ENCODE results near the gene CCL15. TPM values are rescaled to one million over a fixed set of nuclear protein-coding genes. Genes with fewer than 3 reads are reported as not detected.

Gene CCL15
- total and polyA plus RNA-seq, 2 of the 13 experiments (the other 11 are each of a cell fraction or from before 2014, with no cell fraction given) = 29.2 to 45.9 TPM

DNA sequence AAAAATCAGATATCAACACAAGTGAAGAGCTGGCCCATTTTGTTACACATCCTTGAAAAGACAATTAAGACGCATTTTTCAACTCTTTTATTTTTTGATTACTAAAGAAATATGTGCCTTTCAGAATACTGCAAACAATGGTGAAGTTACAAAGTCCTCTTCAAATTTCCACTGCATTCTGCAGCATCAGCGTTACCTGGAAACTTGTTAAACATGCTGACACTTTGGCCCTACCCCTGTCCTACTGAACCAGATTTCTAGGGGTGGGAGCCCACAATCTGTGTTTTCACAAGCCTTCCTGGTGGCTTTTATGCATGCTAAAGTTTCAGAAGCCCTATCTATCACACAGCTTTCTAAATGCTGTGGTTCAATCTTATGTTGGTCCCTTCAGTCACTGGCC, 10.3 kb downstream of the CCL15 start (continued):
- TF ChIP-seq ZFP41 (CRISPR knock-in tag; IDR thresholded peaks at IDR 0.05; ENCODE audit: borderline replicate concordance) = no peak
- no peak for TF ChIP-seq KLF16 (CRISPR knock-in tag; IDR thresholded peaks at IDR 0.05)
- no peak for TF ChIP-seq ZNF782 (CRISPR knock-in tag; IDR thresholded peaks at IDR 0.05; ENCODE audit: borderline replicate concordance)
- TF ChIP-seq MBNL3 (CRISPR knock-in tag; conservative IDR thresholded peaks at IDR 0.05) = no peak
- TF ChIP-seq KLF9 (CRISPR knock-in tag; IDR thresholded peaks at IDR 0.05; ENCODE audit: low read depth) = no peak
- no peak for TF ChIP-seq RBM39 (IDR thresholded peaks at IDR 0.05; ENCODE audit: low read depth, low read length, poor library complexity, severe bottlenecking)
- peak; percentile 25; the same call in 1 of the 2 replicates for TF ChIP-seq GATAD2A (CRISPR knock-in tag; IDR thresholded peaks at IDR 0.05)
- TF ChIP-seq NCOA5 (CRISPR knock-in tag; IDR thresholded peaks at IDR 0.05) = no peak
- TF ChIP-seq SCMH1 (CRISPR knock-in tag; IDR thresholded peaks at IDR 0.05; ENCODE audit: borderline replicate concordance) = no peak
- peak; percentile 73 for TF ChIP-seq RARA (CRISPR knock-in tag; IDR thresholded peaks at IDR 0.05)
- TF ChIP-seq NCOA1 (CRISPR knock-in tag; IDR thresholded peaks at IDR 0.05) = no peak
- no peak for TF ChIP-seq ZNF775 (CRISPR knock-in tag; IDR thresholded peaks at IDR 0.05; ENCODE audit: borderline replicate concordance)
- TF ChIP-seq, protein P1, sequence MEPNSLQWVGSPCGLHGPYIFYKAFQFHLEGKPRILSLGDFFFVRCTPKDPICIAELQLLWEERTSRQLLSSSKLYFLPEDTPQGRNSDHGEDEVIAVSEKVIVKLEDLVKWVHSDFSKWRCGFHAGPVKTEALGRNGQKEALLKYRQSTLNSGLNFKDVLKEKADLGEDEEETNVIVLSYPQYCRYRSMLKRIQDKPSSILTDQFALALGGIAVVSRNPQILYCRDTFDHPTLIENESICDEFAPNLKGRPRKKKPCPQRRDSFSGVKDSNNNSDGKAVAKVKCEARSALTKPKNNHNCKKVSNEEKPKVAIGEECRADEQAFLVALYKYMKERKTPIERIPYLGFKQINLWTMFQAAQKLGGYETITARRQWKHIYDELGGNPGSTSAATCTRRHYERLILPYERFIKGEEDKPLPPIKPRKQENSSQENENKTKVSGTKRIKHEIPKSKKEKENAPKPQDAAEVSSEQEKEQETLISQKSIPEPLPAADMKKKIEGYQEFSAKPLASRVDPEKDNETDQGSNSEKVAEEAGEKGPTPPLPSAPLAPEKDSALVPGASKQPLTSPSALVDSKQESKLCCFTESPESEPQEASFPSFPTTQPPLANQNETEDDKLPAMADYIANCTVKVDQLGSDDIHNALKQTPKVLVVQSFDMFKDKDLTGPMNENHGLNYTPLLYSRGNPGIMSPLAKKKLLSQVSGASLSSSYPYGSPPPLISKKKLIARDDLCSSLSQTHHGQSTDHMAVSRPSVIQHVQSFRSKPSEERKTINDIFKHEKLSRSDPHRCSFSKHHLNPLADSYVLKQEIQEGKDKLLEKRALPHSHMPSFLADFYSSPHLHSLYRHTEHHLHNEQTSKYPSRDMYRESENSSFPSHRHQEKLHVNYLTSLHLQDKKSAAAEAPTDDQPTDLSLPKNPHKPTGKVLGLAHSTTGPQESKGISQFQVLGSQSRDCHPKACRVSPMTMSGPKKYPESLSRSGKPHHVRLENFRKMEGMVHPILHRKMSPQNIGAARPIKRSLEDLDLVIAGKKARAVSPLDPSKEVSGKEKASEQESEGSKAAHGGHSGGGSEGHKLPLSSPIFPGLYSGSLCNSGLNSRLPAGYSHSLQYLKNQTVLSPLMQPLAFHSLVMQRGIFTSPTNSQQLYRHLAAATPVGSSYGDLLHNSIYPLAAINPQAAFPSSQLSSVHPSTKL (CRISPR knock-in tag; IDR thresholded peaks at IDR 0.05) = peak; percentile 69; the same call in 1 of the 2 replicates
- TF ChIP-seq MIER2 (CRISPR knock-in tag; IDR thresholded peaks at IDR 0.05) = no peak
- TF ChIP-seq, protein P2, sequence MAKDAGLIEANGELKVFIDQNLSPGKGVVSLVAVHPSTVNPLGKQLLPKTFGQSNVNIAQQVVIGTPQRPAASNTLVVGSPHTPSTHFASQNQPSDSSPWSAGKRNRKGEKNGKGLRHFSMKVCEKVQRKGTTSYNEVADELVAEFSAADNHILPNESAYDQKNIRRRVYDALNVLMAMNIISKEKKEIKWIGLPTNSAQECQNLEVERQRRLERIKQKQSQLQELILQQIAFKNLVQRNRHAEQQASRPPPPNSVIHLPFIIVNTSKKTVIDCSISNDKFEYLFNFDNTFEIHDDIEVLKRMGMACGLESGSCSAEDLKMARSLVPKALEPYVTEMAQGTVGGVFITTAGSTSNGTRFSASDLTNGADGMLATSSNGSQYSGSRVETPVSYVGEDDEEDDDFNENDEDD (CRISPR knock-in tag; IDR thresholded peaks at IDR 0.05; ENCODE audit: borderline replicate concordance) = no peak
- TF ChIP-seq ZNF3 (CRISPR knock-in tag; IDR thresholded peaks at IDR 0.05) = no peak
- peak; percentile 97 to 98 for TF ChIP-seq MAFK (conservative IDR thresholded peaks at IDR 0.05 in 1 of 2, IDR thresholded peaks at IDR 0.05 in 1 of 2; ENCODE audit: low read length in 2 of 2)
- no peak for TF ChIP-seq ATF7 (IDR thresholded peaks at IDR 0.05)
- no peak for TF ChIP-seq ATF7 (CRISPR knock-in tag; IDR thresholded peaks at IDR 0.05)
- TF ChIP-seq, protein P3, sequence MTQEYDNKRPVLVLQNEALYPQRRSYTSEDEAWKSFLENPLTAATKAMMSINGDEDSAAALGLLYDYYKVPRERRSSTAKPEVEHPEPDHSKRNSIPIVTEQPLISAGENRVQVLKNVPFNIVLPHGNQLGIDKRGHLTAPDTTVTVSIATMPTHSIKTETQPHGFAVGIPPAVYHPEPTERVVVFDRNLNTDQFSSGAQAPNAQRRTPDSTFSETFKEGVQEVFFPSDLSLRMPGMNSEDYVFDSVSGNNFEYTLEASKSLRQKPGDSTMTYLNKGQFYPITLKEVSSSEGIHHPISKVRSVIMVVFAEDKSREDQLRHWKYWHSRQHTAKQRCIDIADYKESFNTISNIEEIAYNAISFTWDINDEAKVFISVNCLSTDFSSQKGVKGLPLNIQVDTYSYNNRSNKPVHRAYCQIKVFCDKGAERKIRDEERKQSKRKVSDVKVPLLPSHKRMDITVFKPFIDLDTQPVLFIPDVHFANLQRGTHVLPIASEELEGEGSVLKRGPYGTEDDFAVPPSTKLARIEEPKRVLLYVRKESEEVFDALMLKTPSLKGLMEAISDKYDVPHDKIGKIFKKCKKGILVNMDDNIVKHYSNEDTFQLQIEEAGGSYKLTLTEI (CRISPR knock-in tag; conservative IDR thresholded peaks at IDR 0.05) = no peak
- no peak for TF ChIP-seq TOE1 (CRISPR knock-in tag; IDR thresholded peaks at IDR 0.05)
- TF ChIP-seq SP4 (CRISPR knock-in tag; IDR thresholded peaks at IDR 0.05) = no peak
